WTC11 (cell line): ENCODE measurements around the gene MAGEA8. TPM values are rescaled to one million over a fixed set of nuclear protein-coding genes. Genes with fewer than 3 reads are reported as not detected.

Source experiments
- ATAC-seq: fragments of 200-7000 bp; cut with Tn5 transposase; 2 replicates; pipeline ENCODE4 v1.10.0; 2021; ENCODE audit warnings: mild to moderate bottlenecking, moderate library complexity
- CTCF ChIA-PET: fragments of 300-600 bp; sonication (Branson Sonifier 250); formaldehyde crosslinking; loops from one replicate; lab custom pipeline; 2021; ENCODE audit warnings: antibody characterized with exemption; lab: Charles Lee
- POLR2A ChIA-PET: fragments of 350-600 bp; sonication (Branson Sonifier 250); formaldehyde crosslinking; loops from one replicate; lab custom pipeline; 2021; ENCODE audit warnings: antibody characterized with exemption; lab: Charles Lee
- DNase-seq: peaks from one replicate; pipeline ENCODE4 v3.0.0; 2021; ENCODE audit warnings: low spot score
- H3K27ac Mint-ChIP-seq: 2 replicates; pipeline ENCODE4 v1.8.0; 2021; ENCODE audit warnings: mixed read lengths
- H3K27me3 Mint-ChIP-seq: 2 replicates; pipeline ENCODE4 v1.8.0; 2021; ENCODE audit warnings: low read depth, mild to moderate bottlenecking, moderate library complexity, mixed read lengths
- H3K36me3 Mint-ChIP-seq: 2 replicates; pipeline ENCODE4 v1.8.0; 2021; ENCODE audit warnings: mixed read lengths
- H3K4me1 Mint-ChIP-seq: 2 replicates; pipeline ENCODE4 v1.8.0; 2022; ENCODE audit warnings: mixed read lengths
- H3K4me3 Mint-ChIP-seq: 2 replicates; pipeline ENCODE4 v1.8.0; 2021; ENCODE audit warnings: mild to moderate bottlenecking, moderate library complexity, mixed read lengths
- H3K9me3 Mint-ChIP-seq: 2 replicates; pipeline ENCODE4 v1.8.0; 2021; ENCODE audit warnings: mixed read lengths
- CBFB ChIP-seq: sonication (generic); formaldehyde crosslinking; IDR thresholded peaks from 2 replicates; pipeline ENCODE4 v1.8.1; 2022; ENCODE audit warnings: mild to moderate bottlenecking, low read depth, missing genetic modification reagents
- ESRRA ChIP-seq: sonication (generic); formaldehyde crosslinking; IDR thresholded peaks from 2 replicates; pipeline ENCODE4 v1.8.1; 2022; ENCODE audit warnings: mild to moderate bottlenecking, missing genetic modification reagents, borderline replicate concordance
- FOXP1 ChIP-seq: sonication (generic); formaldehyde crosslinking; IDR thresholded peaks from 2 replicates; pipeline ENCODE4 v1.8.0; 2022; ENCODE audit warnings: missing genetic modification reagents, mild to moderate bottlenecking, moderate library complexity, borderline replicate concordance
- GABPB1 ChIP-seq: sonication (generic); formaldehyde crosslinking; IDR thresholded peaks from 2 replicates; pipeline ENCODE4 v1.8.1; 2023; ENCODE audit warnings: mild to moderate bottlenecking, missing genetic modification reagents
- GTF2I ChIP-seq: fragments of 250-450 bp; sonication (Bioruptor Pico); conservative IDR thresholded peaks from 2 replicates; pipeline ENCODE4 v1.4.0; 2021; ENCODE audit warnings: mild to moderate bottlenecking
- JAZF1 ChIP-seq: fragments of 250-450 bp; sonication (Bioruptor Pico); IDR thresholded peaks from 2 replicates; pipeline ENCODE4 v1.9.0; 2021; ENCODE audit warnings: moderate library complexity, mild to moderate bottlenecking, inconsistent platforms
- JUN ChIP-seq: sonication (generic); formaldehyde crosslinking; IDR thresholded peaks from 2 replicates; pipeline ENCODE4 v1.8.0; 2023; ENCODE audit warnings: mild to moderate bottlenecking, missing genetic modification reagents
- NFATC4 ChIP-seq: fragments of 250-450 bp; sonication (Bioruptor Pico); IDR thresholded peaks from 2 replicates; pipeline ENCODE4 v1.9.0; 2021; ENCODE audit warnings: mild to moderate bottlenecking
- NR1H2 ChIP-seq: sonication (generic); formaldehyde crosslinking; IDR thresholded peaks from 2 replicates; pipeline ENCODE4 v1.9.0; 2021; ENCODE audit warnings: mild to moderate bottlenecking, moderate library complexity, missing genetic modification reagents
- NR3C1 ChIP-seq: sonication (generic); formaldehyde crosslinking; conservative IDR thresholded peaks from 2 replicates; pipeline ENCODE4 v1.8.1; 2023; ENCODE audit warnings: low read depth, mild to moderate bottlenecking, missing genetic modification reagents
- SMAD3 ChIP-seq: sonication (generic); formaldehyde crosslinking; IDR thresholded peaks from 2 replicates; pipeline ENCODE4 v1.8.0; 2022; ENCODE audit warnings: missing genetic modification reagents, mild to moderate bottlenecking, borderline replicate concordance
- ZNF121 ChIP-seq: sonication (generic); formaldehyde crosslinking; IDR thresholded peaks from 2 replicates; pipeline ENCODE4 v1.8.0; 2023; ENCODE audit warnings: missing genetic modification reagents
- ZNF219 ChIP-seq: sonication (generic); formaldehyde crosslinking; IDR thresholded peaks from 2 replicates; pipeline ENCODE4 v1.8.0; 2023; ENCODE audit warnings: missing genetic modification reagents, mild to moderate bottlenecking, borderline replicate concordance
- ZNF396 ChIP-seq: fragments of 250-450 bp; sonication (Bioruptor Pico); IDR thresholded peaks from 2 replicates; pipeline ENCODE4 v1.8.0; 2021; ENCODE audit warnings: mild to moderate bottlenecking, moderate library complexity, borderline replicate concordance
- ZNF423 ChIP-seq: fragments of 250-450 bp; sonication (Bioruptor Pico); IDR thresholded peaks from 2 replicates; pipeline ENCODE4 v2.1.2; 2022; ENCODE audit warnings: mild to moderate bottlenecking, moderate library complexity
- total RNA-seq: library from RNA; stranded (reverse); gene quantifications from 3 replicates; pipeline ENCODE4 v1.2.3, GENCODE V29; 2021
- TF ChIP-seq, protein P1 (sequence below): sonication (generic); formaldehyde crosslinking; IDR thresholded peaks from 2 replicates; pipeline ENCODE4 v1.8.1; 2022; ENCODE audit warnings: low read depth, mild to moderate bottlenecking, moderate library complexity, missing genetic modification reagents, borderline replicate concordance
- TF ChIP-seq, protein P2 (sequence below): fragments of 250-450 bp; sonication (Bioruptor Pico); IDR thresholded peaks from 2 replicates; pipeline ENCODE4 v1.9.0; 2021; ENCODE audit warnings: mild to moderate bottlenecking
- TF ChIP-seq, protein P3 (sequence below): sonication (generic); formaldehyde crosslinking; IDR thresholded peaks from 2 replicates; pipeline ENCODE4 v1.8.1; 2022; ENCODE audit warnings: mild to moderate bottlenecking, moderate library complexity, missing genetic modification reagents
- TF ChIP-seq, protein P4 (sequence below): sonication (generic); formaldehyde crosslinking; IDR thresholded peaks from 2 replicates; pipeline ENCODE4 v1.8.1; 2023; ENCODE audit warnings: mild to moderate bottlenecking, missing genetic modification reagents, borderline replicate concordance
- TF ChIP-seq, protein P5 (sequence below): fragments of 250-450 bp; sonication (Bioruptor Pico); IDR thresholded peaks from 2 replicates; pipeline ENCODE4 v1.9.0; 2021; ENCODE audit warnings: mild to moderate bottlenecking
- TF ChIP-seq, protein P6 (sequence below): fragments of 250-450 bp; sonication (Bioruptor Pico); IDR thresholded peaks from 2 replicates; pipeline ENCODE4 v1.9.0; 2021; ENCODE audit warnings: moderate library complexity, mild to moderate bottlenecking, inconsistent platforms, borderline replicate concordance
- TF ChIP-seq, protein P7 (sequence below): sonication (generic); formaldehyde crosslinking; conservative IDR thresholded peaks from 2 replicates; pipeline ENCODE4 v1.8.1; 2023; ENCODE audit warnings: mild to moderate bottlenecking, low read depth, missing genetic modification reagents, moderate library complexity
- TF ChIP-seq, protein P8 (sequence below): fragments of 200-600 bp; IDR thresholded peaks from 2 replicates; pipeline ENCODE4 v1.8.0; 2022; ENCODE audit warnings: antibody characterized with exemption

The MAGEA8 gene
- total RNA-seq, 1 experiment from 2014 or later, result not detected

DNA sequence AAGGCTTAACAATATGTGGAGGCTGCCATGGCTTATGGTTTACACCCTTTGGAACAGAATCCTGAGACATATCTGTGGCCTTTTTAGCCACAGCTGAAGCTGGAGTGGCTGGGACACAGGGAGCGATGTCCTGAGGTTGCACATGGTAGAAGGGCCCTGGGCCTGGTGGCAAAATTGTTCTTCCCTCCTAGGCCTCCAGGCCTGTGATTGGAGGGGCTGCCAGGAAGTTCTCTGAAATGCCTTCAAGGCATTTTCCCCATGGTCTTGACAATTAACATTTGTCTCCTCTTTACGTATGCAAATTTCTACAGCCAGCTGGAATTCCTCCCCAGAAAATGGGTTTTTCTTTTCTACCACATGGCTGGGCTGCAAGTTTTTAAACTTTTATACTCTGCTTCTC is 39.1 kb upstream of the MAGEA8 start (continued):
- TF ChIP-seq GABPB1 (no peak), ZNF121 (CRISPR knock-in tag) (no peak), NR3C1 (CRISPR knock-in tag) (no peak), ZNF396 (CRISPR knock-in tag) (no peak)
- TF ChIP-seq, protein P1, sequence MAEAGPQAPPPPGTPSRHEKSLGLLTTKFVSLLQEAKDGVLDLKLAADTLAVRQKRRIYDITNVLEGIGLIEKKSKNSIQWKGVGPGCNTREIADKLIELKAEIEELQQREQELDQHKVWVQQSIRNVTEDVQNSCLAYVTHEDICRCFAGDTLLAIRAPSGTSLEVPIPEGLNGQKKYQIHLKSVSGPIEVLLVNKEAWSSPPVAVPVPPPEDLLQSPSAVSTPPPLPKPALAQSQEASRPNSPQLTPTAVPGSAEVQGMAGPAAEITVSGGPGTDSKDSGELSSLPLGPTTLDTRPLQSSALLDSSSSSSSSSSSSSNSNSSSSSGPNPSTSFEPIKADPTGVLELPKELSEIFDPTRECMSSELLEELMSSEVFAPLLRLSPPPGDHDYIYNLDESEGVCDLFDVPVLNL, result no peak
- TF ChIP-seq, protein P2, sequence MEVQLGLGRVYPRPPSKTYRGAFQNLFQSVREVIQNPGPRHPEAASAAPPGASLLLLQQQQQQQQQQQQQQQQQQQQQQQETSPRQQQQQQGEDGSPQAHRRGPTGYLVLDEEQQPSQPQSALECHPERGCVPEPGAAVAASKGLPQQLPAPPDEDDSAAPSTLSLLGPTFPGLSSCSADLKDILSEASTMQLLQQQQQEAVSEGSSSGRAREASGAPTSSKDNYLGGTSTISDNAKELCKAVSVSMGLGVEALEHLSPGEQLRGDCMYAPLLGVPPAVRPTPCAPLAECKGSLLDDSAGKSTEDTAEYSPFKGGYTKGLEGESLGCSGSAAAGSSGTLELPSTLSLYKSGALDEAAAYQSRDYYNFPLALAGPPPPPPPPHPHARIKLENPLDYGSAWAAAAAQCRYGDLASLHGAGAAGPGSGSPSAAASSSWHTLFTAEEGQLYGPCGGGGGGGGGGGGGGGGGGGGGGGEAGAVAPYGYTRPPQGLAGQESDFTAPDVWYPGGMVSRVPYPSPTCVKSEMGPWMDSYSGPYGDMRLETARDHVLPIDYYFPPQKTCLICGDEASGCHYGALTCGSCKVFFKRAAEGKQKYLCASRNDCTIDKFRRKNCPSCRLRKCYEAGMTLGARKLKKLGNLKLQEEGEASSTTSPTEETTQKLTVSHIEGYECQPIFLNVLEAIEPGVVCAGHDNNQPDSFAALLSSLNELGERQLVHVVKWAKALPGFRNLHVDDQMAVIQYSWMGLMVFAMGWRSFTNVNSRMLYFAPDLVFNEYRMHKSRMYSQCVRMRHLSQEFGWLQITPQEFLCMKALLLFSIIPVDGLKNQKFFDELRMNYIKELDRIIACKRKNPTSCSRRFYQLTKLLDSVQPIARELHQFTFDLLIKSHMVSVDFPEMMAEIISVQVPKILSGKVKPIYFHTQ (CRISPR knock-in tag), result no peak

DNA sequence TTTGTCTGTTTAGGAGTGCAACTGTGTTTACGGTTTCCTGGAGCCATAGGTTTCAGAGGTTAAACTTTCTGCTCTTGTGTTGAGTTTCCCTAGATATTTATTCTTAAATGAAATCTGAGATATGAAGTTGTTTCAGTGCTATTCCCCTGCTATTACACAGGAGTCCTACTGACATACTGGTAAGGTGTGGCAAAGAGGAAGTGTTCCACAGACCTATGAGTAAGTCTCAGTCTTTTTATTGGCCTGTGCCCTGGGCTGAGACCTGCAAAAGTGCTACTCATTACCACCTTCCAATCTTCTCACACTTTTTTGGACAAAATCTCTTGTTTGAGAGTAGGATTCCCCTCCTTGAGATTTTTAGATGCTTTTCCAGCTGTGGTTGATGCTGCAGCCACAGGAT is 35.6 kb upstream of the MAGEA8 start:
- TF ChIP-seq GTF2I (CRISPR knock-in tag) (no peak), SMAD3 (CRISPR knock-in tag) (no peak), FOXP1 (no peak), CBFB (CRISPR knock-in tag) (no peak), ESRRA (no peak), NFATC4 (no peak), NR1H2 (CRISPR knock-in tag) (no peak), JUN (CRISPR knock-in tag) (no peak), ZNF219 (CRISPR knock-in tag) (no peak), JAZF1 (CRISPR knock-in tag) (no peak), ZNF423 (no peak)
- TF ChIP-seq, protein P3, sequence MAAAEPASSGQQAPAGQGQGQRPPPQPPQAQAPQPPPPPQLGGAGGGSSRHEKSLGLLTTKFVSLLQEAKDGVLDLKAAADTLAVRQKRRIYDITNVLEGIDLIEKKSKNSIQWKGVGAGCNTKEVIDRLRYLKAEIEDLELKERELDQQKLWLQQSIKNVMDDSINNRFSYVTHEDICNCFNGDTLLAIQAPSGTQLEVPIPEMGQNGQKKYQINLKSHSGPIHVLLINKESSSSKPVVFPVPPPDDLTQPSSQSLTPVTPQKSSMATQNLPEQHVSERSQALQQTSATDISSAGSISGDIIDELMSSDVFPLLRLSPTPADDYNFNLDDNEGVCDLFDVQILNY (CRISPR knock-in tag), result no peak
- TF ChIP-seq, protein P4, sequence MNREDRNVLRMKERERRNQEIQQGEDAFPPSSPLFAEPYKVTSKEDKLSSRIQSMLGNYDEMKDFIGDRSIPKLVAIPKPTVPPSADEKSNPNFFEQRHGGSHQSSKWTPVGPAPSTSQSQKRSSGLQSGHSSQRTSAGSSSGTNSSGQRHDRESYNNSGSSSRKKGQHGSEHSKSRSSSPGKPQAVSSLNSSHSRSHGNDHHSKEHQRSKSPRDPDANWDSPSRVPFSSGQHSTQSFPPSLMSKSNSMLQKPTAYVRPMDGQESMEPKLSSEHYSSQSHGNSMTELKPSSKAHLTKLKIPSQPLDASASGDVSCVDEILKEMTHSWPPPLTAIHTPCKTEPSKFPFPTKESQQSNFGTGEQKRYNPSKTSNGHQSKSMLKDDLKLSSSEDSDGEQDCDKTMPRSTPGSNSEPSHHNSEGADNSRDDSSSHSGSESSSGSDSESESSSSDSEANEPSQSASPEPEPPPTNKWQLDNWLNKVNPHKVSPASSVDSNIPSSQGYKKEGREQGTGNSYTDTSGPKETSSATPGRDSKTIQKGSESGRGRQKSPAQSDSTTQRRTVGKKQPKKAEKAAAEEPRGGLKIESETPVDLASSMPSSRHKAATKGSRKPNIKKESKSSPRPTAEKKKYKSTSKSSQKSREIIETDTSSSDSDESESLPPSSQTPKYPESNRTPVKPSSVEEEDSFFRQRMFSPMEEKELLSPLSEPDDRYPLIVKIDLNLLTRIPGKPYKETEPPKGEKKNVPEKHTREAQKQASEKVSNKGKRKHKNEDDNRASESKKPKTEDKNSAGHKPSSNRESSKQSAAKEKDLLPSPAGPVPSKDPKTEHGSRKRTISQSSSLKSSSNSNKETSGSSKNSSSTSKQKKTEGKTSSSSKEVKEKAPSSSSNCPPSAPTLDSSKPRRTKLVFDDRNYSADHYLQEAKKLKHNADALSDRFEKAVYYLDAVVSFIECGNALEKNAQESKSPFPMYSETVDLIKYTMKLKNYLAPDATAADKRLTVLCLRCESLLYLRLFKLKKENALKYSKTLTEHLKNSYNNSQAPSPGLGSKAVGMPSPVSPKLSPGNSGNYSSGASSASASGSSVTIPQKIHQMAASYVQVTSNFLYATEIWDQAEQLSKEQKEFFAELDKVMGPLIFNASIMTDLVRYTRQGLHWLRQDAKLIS (CRISPR knock-in tag), result no peak
- TF ChIP-seq, protein P5, sequence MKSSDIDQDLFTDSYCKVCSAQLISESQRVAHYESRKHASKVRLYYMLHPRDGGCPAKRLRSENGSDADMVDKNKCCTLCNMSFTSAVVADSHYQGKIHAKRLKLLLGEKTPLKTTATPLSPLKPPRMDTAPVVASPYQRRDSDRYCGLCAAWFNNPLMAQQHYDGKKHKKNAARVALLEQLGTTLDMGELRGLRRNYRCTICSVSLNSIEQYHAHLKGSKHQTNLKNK, result no peak
- TF ChIP-seq, protein P6, sequence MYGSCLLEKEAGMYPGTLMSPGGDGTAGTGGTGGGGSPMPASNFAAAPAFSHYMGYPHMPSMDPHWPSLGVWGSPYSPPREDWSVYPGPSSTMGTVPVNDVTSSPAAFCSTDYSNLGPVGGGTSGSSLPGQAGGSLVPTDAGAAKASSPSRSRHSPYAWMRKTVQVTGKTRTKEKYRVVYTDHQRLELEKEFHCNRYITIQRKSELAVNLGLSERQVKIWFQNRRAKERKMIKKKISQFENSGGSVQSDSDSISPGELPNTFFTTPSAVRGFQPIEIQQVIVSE (CRISPR knock-in tag), result no peak
- TF ChIP-seq, protein P7, sequence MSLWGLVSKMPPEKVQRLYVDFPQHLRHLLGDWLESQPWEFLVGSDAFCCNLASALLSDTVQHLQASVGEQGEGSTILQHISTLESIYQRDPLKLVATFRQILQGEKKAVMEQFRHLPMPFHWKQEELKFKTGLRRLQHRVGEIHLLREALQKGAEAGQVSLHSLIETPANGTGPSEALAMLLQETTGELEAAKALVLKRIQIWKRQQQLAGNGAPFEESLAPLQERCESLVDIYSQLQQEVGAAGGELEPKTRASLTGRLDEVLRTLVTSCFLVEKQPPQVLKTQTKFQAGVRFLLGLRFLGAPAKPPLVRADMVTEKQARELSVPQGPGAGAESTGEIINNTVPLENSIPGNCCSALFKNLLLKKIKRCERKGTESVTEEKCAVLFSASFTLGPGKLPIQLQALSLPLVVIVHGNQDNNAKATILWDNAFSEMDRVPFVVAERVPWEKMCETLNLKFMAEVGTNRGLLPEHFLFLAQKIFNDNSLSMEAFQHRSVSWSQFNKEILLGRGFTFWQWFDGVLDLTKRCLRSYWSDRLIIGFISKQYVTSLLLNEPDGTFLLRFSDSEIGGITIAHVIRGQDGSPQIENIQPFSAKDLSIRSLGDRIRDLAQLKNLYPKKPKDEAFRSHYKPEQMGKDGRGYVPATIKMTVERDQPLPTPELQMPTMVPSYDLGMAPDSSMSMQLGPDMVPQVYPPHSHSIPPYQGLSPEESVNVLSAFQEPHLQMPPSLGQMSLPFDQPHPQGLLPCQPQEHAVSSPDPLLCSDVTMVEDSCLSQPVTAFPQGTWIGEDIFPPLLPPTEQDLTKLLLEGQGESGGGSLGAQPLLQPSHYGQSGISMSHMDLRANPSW (CRISPR knock-in tag), result no peak
- TF ChIP-seq, protein P8, sequence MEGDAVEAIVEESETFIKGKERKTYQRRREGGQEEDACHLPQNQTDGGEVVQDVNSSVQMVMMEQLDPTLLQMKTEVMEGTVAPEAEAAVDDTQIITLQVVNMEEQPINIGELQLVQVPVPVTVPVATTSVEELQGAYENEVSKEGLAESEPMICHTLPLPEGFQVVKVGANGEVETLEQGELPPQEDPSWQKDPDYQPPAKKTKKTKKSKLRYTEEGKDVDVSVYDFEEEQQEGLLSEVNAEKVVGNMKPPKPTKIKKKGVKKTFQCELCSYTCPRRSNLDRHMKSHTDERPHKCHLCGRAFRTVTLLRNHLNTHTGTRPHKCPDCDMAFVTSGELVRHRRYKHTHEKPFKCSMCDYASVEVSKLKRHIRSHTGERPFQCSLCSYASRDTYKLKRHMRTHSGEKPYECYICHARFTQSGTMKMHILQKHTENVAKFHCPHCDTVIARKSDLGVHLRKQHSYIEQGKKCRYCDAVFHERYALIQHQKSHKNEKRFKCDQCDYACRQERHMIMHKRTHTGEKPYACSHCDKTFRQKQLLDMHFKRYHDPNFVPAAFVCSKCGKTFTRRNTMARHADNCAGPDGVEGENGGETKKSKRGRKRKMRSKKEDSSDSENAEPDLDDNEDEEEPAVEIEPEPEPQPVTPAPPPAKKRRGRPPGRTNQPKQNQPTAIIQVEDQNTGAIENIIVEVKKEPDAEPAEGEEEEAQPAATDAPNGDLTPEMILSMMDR, result no peak
- Mint-ChIP-seq H3K4me1 (peaks cover 5% of the 10 kb centered on the region), H3K27me3 (peaks cover 3% of the 10 kb centered on the region), H3K4me3 (no peak overlapping the region), H3K27ac (no peak overlapping the region), H3K9me3 (peaks cover 27% of the 10 kb centered on the region), H3K36me3 (peaks cover 31% of the 10 kb centered on the region)
- ChIA-PET CTCF (no interaction called here), POLR2A (no interaction called here)
- DNase-seq (no peak), ATAC-seq (no peak)
